T-helper 1 cell treated with Interleukin-12 subunit alpha and Interleukin-12 subunit beta and Interleukin-4 antibody, amounts not matched to agents 30 μg/mL and 1 μg/mL, for 36 hours (primary cell): ENCODE data around the gene HHLA2.

ENCODE experiments used
- H3K27ac Mint-ChIP-seq: one replicate; pipeline ENCODE4 v1.8.0; 2021; ENCODE audit warnings: mild to moderate bottlenecking, mixed read lengths
- H3K27me3 Mint-ChIP-seq: one replicate; pipeline ENCODE4 v1.8.0; 2021; ENCODE audit warnings: low read depth, mixed read lengths
- H3K36me3 Mint-ChIP-seq: one replicate; pipeline ENCODE4 v1.8.0; 2021; ENCODE audit warnings: low read depth, mixed read lengths
- H3K4me1 Mint-ChIP-seq: one replicate; pipeline ENCODE4 v1.8.0; 2021; ENCODE audit warnings: low read depth, mixed read lengths
- H3K4me3 Mint-ChIP-seq: one replicate; pipeline ENCODE4 v1.8.0; 2021; ENCODE audit warnings: mild to moderate bottlenecking, moderate library complexity, mixed read lengths
- H3K9me3 Mint-ChIP-seq: one replicate; pipeline ENCODE4 v1.8.0; 2021; ENCODE audit warnings: mixed read lengths

HHLA2 gene

DNA sequence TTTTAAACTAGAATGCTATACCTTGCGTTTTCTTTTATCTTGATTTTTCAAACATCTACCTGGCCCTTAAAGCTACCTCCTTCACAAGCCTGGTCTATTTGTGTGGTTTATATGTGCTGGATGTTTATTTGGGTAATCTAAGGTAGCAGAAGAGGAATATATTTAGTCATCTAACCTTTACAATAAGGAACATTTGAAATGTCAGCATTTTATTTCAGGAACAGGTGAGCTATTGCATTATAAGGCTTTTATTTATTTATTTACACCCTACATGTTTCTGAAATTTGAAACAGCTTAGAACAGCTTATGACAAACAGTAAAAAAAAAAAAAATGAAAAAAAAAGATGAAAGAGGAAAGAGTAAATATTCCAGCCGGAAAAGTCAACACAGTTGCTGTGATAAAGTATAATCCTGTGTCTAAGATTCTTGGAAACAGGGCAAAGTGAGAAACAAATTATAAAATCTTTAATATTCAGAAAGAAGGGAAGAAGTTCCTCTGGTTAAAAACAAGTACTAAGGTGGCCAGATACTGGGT, 19.5 kb downstream of the HHLA2 start:
- H3K4me1 Mint-ChIP-seq = peaks cover 3% of the 10 kb centered on the region
- peaks cover 12% of the 10 kb centered on the region for H3K36me3 Mint-ChIP-seq
- H3K4me3 Mint-ChIP-seq = no peak overlapping the region
- no peak overlapping the region for H3K27ac Mint-ChIP-seq
- H3K9me3 Mint-ChIP-seq = no peaks in the 10 kb centered on the region
- H3K27me3 Mint-ChIP-seq = peaks cover 10% of the 10 kb centered on the region

DNA sequence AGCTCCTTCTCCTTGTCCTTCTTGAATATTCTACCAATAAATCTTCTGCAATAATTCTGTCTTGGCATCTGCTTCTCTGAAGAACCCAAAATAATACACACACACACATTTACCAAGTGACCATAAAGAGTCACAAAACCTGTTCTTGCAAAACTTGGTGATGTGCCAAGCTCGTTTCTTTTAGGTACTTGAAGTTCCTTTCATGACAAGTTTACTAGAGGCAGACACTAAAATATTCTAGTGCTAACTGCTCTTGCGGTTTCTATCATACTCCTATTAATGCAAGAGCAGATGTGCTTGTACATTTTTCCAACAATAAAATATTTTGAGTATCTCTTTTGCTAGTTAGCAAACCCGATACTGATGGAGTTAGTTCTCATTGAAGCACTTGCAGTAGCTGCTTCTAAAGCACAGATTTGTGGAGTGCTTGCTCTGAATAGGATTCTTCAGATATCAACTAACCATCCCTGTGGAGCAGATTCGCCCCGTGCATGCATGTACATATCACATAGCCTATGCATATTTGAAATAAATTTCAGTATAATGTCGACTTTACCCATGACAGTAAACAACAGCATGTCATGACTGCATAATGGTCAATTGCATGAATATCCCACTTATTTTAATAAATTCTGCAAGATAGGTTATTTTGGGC, 23.2 kb downstream of the HHLA2 start:
- Mint-ChIP-seq H3K27me3 (peaks cover 3% of the 10 kb centered on the region), H3K4me3 (no peak overlapping the region), H3K27ac (no peak overlapping the region), H3K36me3 (peaks cover 3% of the 10 kb centered on the region), H3K4me1 (peaks cover 3% of the 10 kb centered on the region), H3K9me3 (no peaks in the 10 kb centered on the region)

DNA sequence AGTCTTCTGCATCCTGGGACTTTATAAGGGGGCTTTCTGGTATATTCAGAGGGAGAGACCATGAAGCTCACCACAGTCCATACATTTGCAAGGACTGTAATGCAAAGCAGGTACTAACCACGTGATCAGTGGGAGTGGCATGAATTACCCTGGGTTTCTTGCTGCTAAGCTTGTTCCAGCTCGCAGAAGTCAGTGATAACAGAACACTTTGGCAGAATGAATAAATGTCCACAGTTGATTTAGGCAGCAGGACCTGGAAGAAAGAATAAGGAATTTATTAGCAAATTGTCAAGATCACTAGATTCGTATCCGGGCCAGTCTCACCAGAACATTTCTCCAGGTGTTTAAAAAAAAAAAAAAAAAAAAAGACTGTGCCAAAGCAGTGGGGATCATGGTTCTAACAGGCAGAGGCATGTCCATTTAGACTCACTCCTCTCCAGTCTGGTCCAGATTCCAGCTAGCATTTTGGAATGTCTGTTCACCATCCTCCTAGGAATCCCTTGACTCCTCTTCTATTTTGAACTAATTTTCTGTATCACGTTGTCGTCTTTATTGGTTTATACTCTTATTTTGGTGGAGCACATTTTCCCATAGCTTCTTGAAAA, 24.5 kb downstream of the HHLA2 start:
- Mint-ChIP-seq H3K27me3 (peaks cover 3% of the 10 kb centered on the region), H3K9me3 (peaks cover 6% of the 10 kb centered on the region), H3K4me1 (peaks cover 3% of the 10 kb centered on the region), H3K4me3 (no peak overlapping the region), H3K36me3 (peaks cover 10% of the 10 kb centered on the region), H3K27ac (no peak overlapping the region)

DNA sequence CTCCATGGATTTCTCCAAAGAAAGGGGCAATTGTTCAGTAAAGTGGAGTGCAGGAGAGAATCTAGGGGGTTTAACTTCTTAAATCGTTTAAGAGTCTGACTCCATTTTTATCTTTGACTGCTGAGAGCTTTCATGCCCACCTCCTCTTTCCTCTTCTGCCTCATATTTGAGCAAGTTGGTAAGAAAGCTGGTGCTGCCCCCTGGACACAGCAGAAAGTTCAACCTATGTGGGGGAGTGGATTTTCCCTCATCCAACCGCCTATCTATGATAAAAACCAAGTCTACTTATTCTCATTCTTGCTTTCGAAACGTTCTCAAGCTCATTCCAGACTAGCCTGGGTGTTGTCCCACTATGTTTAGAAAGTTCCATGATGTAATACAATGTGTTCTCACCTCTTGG, 26.0 kb downstream of the HHLA2 start:
- H3K36me3 Mint-ChIP-seq = peaks cover 18% of the 10 kb centered on the region
- no peak overlapping the region for H3K27ac Mint-ChIP-seq
- peaks cover 3% of the 10 kb centered on the region for H3K27me3 Mint-ChIP-seq
- H3K4me1 Mint-ChIP-seq = peaks cover 14% of the 10 kb centered on the region
- H3K4me3 Mint-ChIP-seq = no peak overlapping the region
- peaks cover 19% of the 10 kb centered on the region for H3K9me3 Mint-ChIP-seq

DNA sequence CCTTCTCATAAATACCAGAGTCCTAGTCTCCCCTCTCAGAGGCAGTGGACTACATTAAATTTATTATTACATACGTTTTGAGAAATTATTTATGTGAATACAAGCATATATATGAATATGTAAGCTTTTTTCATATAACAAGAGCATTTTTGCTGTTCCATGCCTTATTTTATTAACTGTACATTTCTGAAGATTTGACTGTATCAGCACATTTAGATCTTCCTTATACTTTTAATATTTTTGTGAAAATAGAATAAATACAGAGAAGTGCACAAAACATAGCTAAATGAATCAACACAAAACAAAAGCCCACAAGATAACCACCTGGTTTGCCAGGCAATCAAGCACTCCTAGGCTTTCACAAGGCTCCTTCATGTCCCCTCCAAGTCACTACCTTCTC, 27.8 kb downstream of the HHLA2 start:
- Mint-ChIP-seq H3K36me3 (peaks cover 21% of the 10 kb centered on the region), H3K4me1 (peaks cover 26% of the 10 kb centered on the region), H3K9me3 (peaks cover 21% of the 10 kb centered on the region), H3K27ac (no peak overlapping the region), H3K27me3 (peaks cover 3% of the 10 kb centered on the region), H3K4me3 (no peak overlapping the region)

DNA sequence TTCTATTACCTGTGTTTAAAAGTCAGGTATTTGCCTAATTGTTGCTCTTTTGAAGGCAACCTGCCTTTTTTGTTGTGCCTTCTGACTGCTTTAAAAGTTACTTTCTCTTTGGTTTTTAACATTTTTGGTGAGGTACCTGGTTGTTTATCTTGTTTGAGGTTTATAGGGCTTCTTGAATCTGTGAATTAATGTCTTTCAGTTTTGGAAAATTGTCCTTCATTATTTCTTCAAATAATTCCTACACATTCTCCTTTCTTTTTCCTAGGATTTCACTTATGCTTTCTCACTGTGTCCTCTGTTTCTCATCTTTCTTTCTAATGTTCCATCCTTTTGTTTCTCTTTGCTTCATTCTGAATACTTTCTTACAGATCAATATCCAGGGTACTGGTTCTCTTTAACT, 30.8 kb downstream of the HHLA2 start:
- H3K4me3 Mint-ChIP-seq = peak overlapping the region; percentile 45
- peaks cover 3% of the 10 kb centered on the region for H3K27me3 Mint-ChIP-seq
- peaks cover 37% of the 10 kb centered on the region for H3K4me1 Mint-ChIP-seq
- peaks cover 25% of the 10 kb centered on the region for H3K36me3 Mint-ChIP-seq
- H3K27ac Mint-ChIP-seq = peak overlapping the region; percentile 34
- H3K9me3 Mint-ChIP-seq = peaks cover 21% of the 10 kb centered on the region

GRCh38 chr3:108328821-108329486, 32.6 kb downstream of the HHLA2 start:
- peak overlapping the region; percentile 50 for H3K27ac Mint-ChIP-seq
- H3K4me1 Mint-ChIP-seq = peaks cover 37% of the 10 kb centered on the region
- H3K27me3 Mint-ChIP-seq = no peaks in the 10 kb centered on the region
- H3K36me3 Mint-ChIP-seq = peaks cover 25% of the 10 kb centered on the region
- H3K4me3 Mint-ChIP-seq = peak overlapping the region; percentile 37
- peaks cover 21% of the 10 kb centered on the region for H3K9me3 Mint-ChIP-seq

GRCh38 chr3:108329508-108329907, 33.2 kb downstream of the HHLA2 start:
- Mint-ChIP-seq H3K27ac (peak overlapping the region; percentile 50), H3K4me3 (no peak overlapping the region), H3K27me3 (no peaks in the 10 kb centered on the region), H3K36me3 (peaks cover 25% of the 10 kb centered on the region), H3K4me1 (peaks cover 37% of the 10 kb centered on the region), H3K9me3 (peaks cover 21% of the 10 kb centered on the region)

- Mint-ChIP-seq H3K36me3 (peaks cover 24% of the 10 kb centered on the region), H3K27me3 (no peaks in the 10 kb centered on the region), H3K4me3 (no peak overlapping the region), H3K27ac (peak overlapping the region; percentile 13), H3K9me3 (peaks cover 21% of the 10 kb centered on the region), H3K4me1 (peaks cover 37% of the 10 kb centered on the region)
These were observed 33.6 kb downstream of the HHLA2 start for GRCh38 chr3:108329947-108330346.

- no peaks in the 10 kb centered on the region for H3K27me3 Mint-ChIP-seq
- peaks cover 14% of the 10 kb centered on the region for H3K36me3 Mint-ChIP-seq
- no peak overlapping the region for H3K27ac Mint-ChIP-seq
- H3K4me3 Mint-ChIP-seq = no peak overlapping the region
- peaks cover 32% of the 10 kb centered on the region for H3K4me1 Mint-ChIP-seq
- H3K9me3 Mint-ChIP-seq = peaks cover 7% of the 10 kb centered on the region
These were observed 35.4 kb downstream of the HHLA2 start for GRCh38 chr3:108331792-108332191.

DNA sequence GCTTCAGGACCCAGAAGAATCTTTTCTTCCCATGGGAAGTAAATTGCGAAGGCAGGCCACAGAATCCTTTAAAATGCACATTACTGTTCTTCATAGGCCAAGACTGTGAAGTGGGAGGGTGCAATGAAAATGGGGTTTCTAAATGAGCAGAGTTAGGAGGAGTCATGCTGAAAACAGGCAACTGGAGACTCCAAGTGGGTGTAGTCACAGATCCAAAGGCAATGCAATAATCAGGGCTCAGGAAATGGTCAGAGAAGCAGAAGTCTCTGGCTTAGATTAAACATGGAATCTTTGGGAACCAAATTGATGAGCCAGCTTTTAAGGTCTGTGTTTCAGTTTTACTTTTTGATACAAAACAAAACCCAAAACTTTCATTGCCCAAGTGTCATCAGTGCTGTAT, 37.6 kb downstream of the HHLA2 start:
- peaks cover 16% of the 10 kb centered on the region for H3K4me1 Mint-ChIP-seq
- peaks cover 8% of the 10 kb centered on the region for H3K36me3 Mint-ChIP-seq
- no peak overlapping the region for H3K27ac Mint-ChIP-seq
- no peaks in the 10 kb centered on the region for H3K27me3 Mint-ChIP-seq
- no peaks in the 10 kb centered on the region for H3K9me3 Mint-ChIP-seq
- H3K4me3 Mint-ChIP-seq = no peak overlapping the region

- H3K4me3 Mint-ChIP-seq = no peak overlapping the region
- peaks cover 3% of the 10 kb centered on the region for H3K36me3 Mint-ChIP-seq
- no peaks in the 10 kb centered on the region for H3K27me3 Mint-ChIP-seq
- H3K27ac Mint-ChIP-seq = no peak overlapping the region
- H3K4me1 Mint-ChIP-seq = peaks cover 8% of the 10 kb centered on the region
- no peaks in the 10 kb centered on the region for H3K9me3 Mint-ChIP-seq
These were observed 38.4 kb downstream of the HHLA2 start for GRCh38 chr3:108334701-108335100.

DNA sequence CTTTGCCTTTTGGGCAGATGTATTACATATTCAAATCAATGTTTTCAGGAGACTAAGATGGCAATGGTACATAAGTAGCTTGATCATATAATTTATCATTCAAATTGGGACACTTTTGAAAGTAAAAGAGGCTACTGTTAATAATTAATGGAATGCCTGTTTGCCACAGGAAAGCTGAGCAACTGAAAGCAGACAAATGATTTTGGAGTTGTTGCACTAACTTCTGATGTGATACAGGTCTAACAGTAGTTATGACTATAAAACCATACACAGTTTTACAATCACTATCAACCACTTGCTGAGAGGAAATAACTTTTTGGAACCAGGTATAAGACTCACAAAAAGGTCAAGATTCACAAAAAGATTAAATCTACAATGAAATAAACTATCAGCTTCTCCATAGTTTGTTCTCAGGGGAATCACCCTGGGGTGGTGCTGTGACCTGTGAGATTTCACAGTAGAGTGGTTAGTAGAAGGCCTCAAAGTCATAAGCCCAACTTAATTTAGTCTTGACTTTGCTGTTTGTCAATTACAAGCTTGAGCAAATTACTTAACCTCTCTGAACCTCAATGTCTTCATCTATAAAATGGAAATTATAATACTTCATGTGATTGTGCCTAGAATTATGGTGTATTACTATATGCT, 42.7 kb downstream of the HHLA2 start:
- Mint-ChIP-seq H3K9me3 (no peaks in the 10 kb centered on the region), H3K4me1 (peaks cover 14% of the 10 kb centered on the region), H3K4me3 (no peak overlapping the region), H3K27ac (no peak overlapping the region), H3K36me3 (peaks cover 3% of the 10 kb centered on the region), H3K27me3 (no peaks in the 10 kb centered on the region)

DNA sequence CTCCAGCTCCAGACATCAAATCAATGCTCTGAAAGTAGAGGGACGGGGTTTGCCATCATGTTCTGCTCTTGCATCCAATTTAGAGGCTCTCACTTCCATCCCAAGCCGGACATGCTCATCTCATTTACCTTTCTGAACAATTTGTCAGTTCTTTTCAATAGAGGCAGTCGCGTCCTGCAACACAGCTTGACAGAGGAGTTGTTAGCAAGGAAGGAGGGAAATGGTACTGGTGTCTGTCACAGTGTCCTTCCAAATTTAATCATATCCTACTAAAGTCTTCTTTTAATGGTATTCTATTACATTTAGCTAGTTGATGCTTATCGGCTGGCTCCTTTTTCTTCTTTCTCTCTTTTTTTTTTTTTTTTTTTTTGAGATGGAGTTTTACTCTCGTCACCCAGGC, 45.6 kb downstream of the HHLA2 start:
- peaks cover 6% of the 10 kb centered on the region for H3K36me3 Mint-ChIP-seq
- H3K4me3 Mint-ChIP-seq = no peak overlapping the region
- no peaks in the 10 kb centered on the region for H3K9me3 Mint-ChIP-seq
- no peak overlapping the region for H3K27ac Mint-ChIP-seq
- peaks cover 22% of the 10 kb centered on the region for H3K4me1 Mint-ChIP-seq
- H3K27me3 Mint-ChIP-seq = peaks cover 8% of the 10 kb centered on the region
